PC-3 (cell line): ENCODE data around the gene RPL6. TPM values are rescaled to one million over a fixed set of nuclear protein-coding genes. Genes with fewer than 3 reads are reported as not detected.
A peak's percentile ranks its signal among the peaks of the same experiment; 100 is the strongest.

Experiments
- ATAC-seq: fragments of 200-7000 bp; cut with Tn5 transposase; 2 replicates; pipeline ENCODE4 v1.9.1; 2020; ENCODE audit warnings: mild to moderate bottlenecking, moderate library complexity
- BruUV-seq: library from RNA; stranded (reverse); fragments of 400-500 nt; replicated peaks from 2 replicates; lab custom pipeline; 2021; lab: Mats Ljungman, UMichigan
- CTCF ChIA-PET: fragments of 300-600 bp; sonication (Branson Sonifier 250); formaldehyde crosslinking; loops from one replicate; lab custom pipeline; 2022; ENCODE audit warnings: antibody characterized with exemption; lab: Charles Lee
- POLR2A ChIA-PET: fragments of 300-600 bp; sonication (Branson Sonifier 250); formaldehyde crosslinking; loops from one replicate; lab custom pipeline; 2022; ENCODE audit warnings: antibody characterized with exemption; ENCODE audit not compliant: unreplicated experiment; lab: Charles Lee
- DNase-seq: peaks from one replicate; pipeline ENCODE4 v3.0.0-alpha.2; 2015
- H2AFZ ChIP-seq: fragments of 300-600 bp; sonication (generic); 2 replicates; pipeline ENCODE4 v1.6.0; 2016; ENCODE audit warnings: antibody characterized with exemption, low read length
- H3F3A ChIP-seq: fragments of 300-600 bp; sonication (generic); one replicate; pipeline ENCODE4 v1.6.0; 2017; ENCODE audit warnings: antibody characterized with exemption, low read length, control low read depth, mild to moderate bottlenecking; ENCODE audit not compliant: unreplicated experiment
- H3K27ac ChIP-seq: fragments of 300-600 bp; sonication (generic); 2 replicates; pipeline ENCODE4 v1.5.1; 2016; ENCODE audit warnings: mild to moderate bottlenecking, low read length
- H3K27me3 ChIP-seq: fragments of 300-600 bp; sonication (generic); 2 replicates; pipeline ENCODE4 v1.6.1; 2016; ENCODE audit warnings: low read length, mixed read lengths
- H3K36me3 ChIP-seq: fragments of 300-600 bp; sonication (generic); 2 replicates; pipeline ENCODE4 v1.6.1; 2016; ENCODE audit warnings: low read depth, mixed run types, low read length, mixed read lengths
- H3K4me1 ChIP-seq: fragments of 300-600 bp; sonication (generic); 2 replicates; pipeline ENCODE4 v1.5.1; 2016; ENCODE audit warnings: low read length; ENCODE audit not compliant: insufficient read depth
- H3K4me2 ChIP-seq: fragments of 300-600 bp; sonication (generic); 2 replicates; pipeline ENCODE4 v1.6.0; 2016; ENCODE audit warnings: low read length
- H3K4me3 ChIP-seq: fragments of 300-600 bp; sonication (generic); 2 replicates; pipeline ENCODE4 v1.5.1; 2016; ENCODE audit warnings: mild to moderate bottlenecking, low read length, mixed read lengths
- H3K79me2 ChIP-seq: fragments of 300-600 bp; sonication (generic); 2 replicates; pipeline ENCODE4 v1.6.1; 2017; ENCODE audit warnings: low read length, mixed read lengths
- H3K9ac ChIP-seq: fragments of 300-600 bp; sonication (generic); 2 replicates; pipeline ENCODE4 v1.6.0; 2016; ENCODE audit warnings: mild to moderate bottlenecking, low read length
- H3K9me2 ChIP-seq: fragments of 300-600 bp; sonication (generic); replicated peaks from 2 replicates; pipeline ENCODE4 v1.6.1; 2016; ENCODE audit warnings: mixed run types, low read length, mixed read lengths
- H3K9me3 ChIP-seq: fragments of 300-600 bp; sonication (generic); 2 replicates; pipeline ENCODE4 v1.6.1; 2016; ENCODE audit warnings: low read length, mixed read lengths
- H4K20me1 ChIP-seq: fragments of 300-600 bp; sonication (generic); 2 replicates; pipeline ENCODE4 v1.6.1; 2016; ENCODE audit warnings: low read length, mixed read lengths
- EZH2 ChIP-seq: fragments of 300-600 bp; sonication (generic); IDR thresholded peaks from one replicate; pipeline ENCODE4 v1.6.1; 2017; ENCODE audit warnings: antibody characterized with exemption, mild to moderate bottlenecking, low read length; ENCODE audit not compliant: unreplicated experiment
- EZH2phosphoT487 ChIP-seq: fragments of 300-600 bp; sonication (generic); IDR thresholded peaks from 2 replicates; pipeline ENCODE4 v1.6.1; 2018; ENCODE audit warnings: mild to moderate bottlenecking, antibody characterized with exemption, low read length, borderline replicate concordance
- intact Hi-C: fragments of 100-400 bp; cut with micrococcal nuclease; formaldehyde crosslinking; loops from 2 replicates; pipeline ENCODE4 v1.9.0; 2023
- total RNA-seq: library from RNA; depleted of rRNA; stranded (reverse); fragments of >200 nt; gene quantifications from 2 replicates; pipeline ENCODE4 v1.2.3, GENCODE V29; 2014
- TF ChIP-seq, protein P1 (sequence below): fragments of 300-600 bp; sonication (generic); conservative IDR thresholded peaks from 2 replicates; pipeline ENCODE4 v1.5.1; 2017; ENCODE audit warnings: antibody characterized with exemption, low read depth, mild to moderate bottlenecking, low read length

Gene RPL6
- total RNA-seq, 1 experiment from 2014 or later: 1,509 TPM

DNA sequence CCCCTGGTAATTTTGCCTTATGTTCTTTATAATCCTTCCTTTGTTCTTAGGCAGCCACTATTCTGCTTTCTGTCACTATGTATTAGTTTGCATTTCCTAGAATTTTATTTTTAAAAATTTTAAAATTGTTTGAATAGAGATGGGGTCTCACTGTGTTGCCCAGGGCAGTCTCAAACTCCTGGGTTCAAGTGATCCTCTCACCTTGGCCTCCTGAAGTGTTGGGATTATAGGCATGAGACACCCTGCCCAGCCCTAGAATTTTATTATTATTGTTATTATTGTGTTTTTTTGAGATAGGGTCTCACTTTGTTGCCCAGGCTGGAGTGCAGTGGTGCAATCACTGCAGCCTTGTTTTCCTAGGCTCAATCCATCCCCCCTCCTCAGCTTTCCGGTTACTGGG lies 12.0 kb upstream of the RPL6 start:
- no peak for DNase-seq
- no peak for ATAC-seq
- Histone ChIP-seq H3K36me3 (peaks cover 14% of the 10 kb centered on the region; the same call in 1 of the 2 replicates), H3K9me2 (no peaks in the 10 kb centered on the region), H3K4me2 (peak overlapping the region; percentile 83; the same call in 1 of the 2 replicates), H3K27me3 (no peaks in the 10 kb centered on the region), H3K4me3 (no peak overlapping the region), H3K79me2 (peaks cover 81% of the 10 kb centered on the region), H3K4me1 (peaks cover 15% of the 10 kb centered on the region), H3F3A (no peaks in the 10 kb centered on the region), H2AFZ (no peak overlapping the region), H3K9ac (no peak overlapping the region), H3K9me3 (no peaks in the 10 kb centered on the region), H4K20me1 (peaks cover 43% of the 10 kb centered on the region), H3K27ac (no peak overlapping the region)
- ChIA-PET POLR2A (no interaction called here), CTCF (no interaction called here)
- intact Hi-C loops: no loop called here
- no TSS peak for BruUV-seq
- TF ChIP-seq EZH2phosphoT487 (no peak), EZH2 (no peak)
- TF ChIP-seq, protein P1, sequence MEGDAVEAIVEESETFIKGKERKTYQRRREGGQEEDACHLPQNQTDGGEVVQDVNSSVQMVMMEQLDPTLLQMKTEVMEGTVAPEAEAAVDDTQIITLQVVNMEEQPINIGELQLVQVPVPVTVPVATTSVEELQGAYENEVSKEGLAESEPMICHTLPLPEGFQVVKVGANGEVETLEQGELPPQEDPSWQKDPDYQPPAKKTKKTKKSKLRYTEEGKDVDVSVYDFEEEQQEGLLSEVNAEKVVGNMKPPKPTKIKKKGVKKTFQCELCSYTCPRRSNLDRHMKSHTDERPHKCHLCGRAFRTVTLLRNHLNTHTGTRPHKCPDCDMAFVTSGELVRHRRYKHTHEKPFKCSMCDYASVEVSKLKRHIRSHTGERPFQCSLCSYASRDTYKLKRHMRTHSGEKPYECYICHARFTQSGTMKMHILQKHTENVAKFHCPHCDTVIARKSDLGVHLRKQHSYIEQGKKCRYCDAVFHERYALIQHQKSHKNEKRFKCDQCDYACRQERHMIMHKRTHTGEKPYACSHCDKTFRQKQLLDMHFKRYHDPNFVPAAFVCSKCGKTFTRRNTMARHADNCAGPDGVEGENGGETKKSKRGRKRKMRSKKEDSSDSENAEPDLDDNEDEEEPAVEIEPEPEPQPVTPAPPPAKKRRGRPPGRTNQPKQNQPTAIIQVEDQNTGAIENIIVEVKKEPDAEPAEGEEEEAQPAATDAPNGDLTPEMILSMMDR: no peak

DNA sequence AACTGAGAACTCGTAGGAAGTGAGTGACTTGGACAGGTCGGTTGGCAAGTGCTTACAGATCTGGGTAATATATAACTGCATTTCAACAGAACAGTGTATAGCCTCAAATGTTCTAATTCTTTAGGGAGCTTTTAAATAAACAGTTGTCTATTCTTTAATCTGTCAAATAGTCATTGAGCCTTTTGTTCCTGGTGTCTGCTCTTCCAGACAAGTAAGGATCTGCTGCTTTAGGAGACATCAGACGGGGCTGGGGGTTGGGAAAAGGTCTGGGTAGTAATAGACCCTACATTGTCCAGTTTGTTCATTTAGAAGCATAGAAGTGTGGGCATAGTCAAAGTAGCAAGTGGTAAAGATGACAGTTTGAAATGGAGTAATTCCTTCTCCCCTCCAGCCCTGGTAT lies 11.3 kb upstream of the RPL6 start:
- Histone ChIP-seq H3K9me2 (no peaks in the 10 kb centered on the region), H2AFZ (no peak overlapping the region), H3K9ac (no peak overlapping the region), H3K79me2 (peaks cover 75% of the 10 kb centered on the region), H3K4me3 (peak overlapping the region; percentile 6; the same call in 1 of the 2 replicates), H3K4me2 (peak overlapping the region; percentile 83), H3K4me1 (peaks cover 15% of the 10 kb centered on the region), H4K20me1 (peaks cover 42% of the 10 kb centered on the region), H3K27me3 (no peaks in the 10 kb centered on the region), H3K27ac (no peak overlapping the region), H3K9me3 (no peaks in the 10 kb centered on the region), H3F3A (no peaks in the 10 kb centered on the region), H3K36me3 (peaks cover 14% of the 10 kb centered on the region; the same call in 1 of the 2 replicates)
- intact Hi-C loops: no loop called here
- DNase-seq: no peak
- BruUV-seq: no TSS peak
- POLR2A ChIA-PET: no interaction called here
- CTCF ChIA-PET: no interaction called here
- TF ChIP-seq, protein P1: no peak
- TF ChIP-seq EZH2phosphoT487: no peak
- TF ChIP-seq EZH2: no peak
- ATAC-seq: no peak

DNA sequence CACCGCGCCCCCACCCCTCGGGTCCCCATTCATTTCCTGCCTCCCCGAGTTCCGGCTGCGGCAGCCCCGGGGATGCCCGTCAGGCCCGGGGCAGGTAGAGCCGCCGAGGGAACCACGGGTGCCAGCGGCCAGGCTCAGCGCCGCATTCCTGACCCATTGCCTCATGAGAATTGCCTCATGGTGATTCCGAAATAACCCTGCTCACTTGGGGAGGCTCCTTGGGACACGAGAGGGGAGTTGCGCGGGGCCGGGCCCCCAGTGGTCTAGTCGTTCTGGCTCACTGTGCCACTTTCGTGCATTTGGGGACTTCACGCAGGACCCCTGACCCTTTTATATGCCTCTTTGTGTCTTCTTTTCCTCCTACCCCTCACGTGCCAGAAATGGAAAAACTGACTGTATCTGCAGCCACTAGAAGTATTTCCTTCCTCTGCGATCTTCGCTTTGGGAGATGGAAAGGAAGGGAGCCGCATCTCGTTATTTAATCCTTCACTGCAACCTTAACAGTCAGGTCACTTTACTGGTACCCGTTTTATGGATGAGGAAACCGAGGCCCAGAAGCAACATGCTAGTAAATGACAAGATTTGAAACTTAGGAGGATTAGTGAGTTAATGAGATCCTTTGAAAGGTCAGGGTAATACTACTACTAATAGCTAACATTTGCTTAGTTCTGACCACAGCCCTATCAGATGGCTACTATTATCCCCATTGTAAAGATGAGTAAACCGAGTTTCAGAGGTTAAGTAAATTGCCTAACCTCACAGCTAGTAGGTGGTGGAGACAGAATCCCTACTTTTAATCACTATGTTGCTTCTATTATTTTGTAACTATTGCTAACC lies 10.1 kb upstream of the RPL6 start:
- H3K9ac ChIP-seq: peak overlapping the region; percentile 97
- ChIA-PET CTCF (no interaction called here), POLR2A (interaction anchor here (0.7 kb wide), 1 partner anchor 535 kb away, joined by 3 read pairs; no protein-coding TSS in a partner anchor)
- peak; percentile 79 for DNase-seq
- H3K4me2 ChIP-seq: peak overlapping the region; percentile 83
- peak overlapping the region; percentile 100 for H3K4me3 ChIP-seq
- no peaks in the 10 kb centered on the region for H3K27me3 ChIP-seq
- H3K4me1 ChIP-seq: peaks cover 15% of the 10 kb centered on the region
- no peaks in the 10 kb centered on the region for H3F3A ChIP-seq
- H4K20me1 ChIP-seq: peaks cover 33% of the 10 kb centered on the region
- H3K9me2 ChIP-seq: no peaks in the 10 kb centered on the region
- H3K9me3 ChIP-seq: no peaks in the 10 kb centered on the region
- peaks cover 11% of the 10 kb centered on the region; the same call in 1 of the 2 replicates for H3K36me3 ChIP-seq
- peaks cover 62% of the 10 kb centered on the region for H3K79me2 ChIP-seq
- H3K27ac ChIP-seq: peak overlapping the region; percentile 51
- intact Hi-C loops: no loop called here
- peak overlapping the region; percentile 99 for H2AFZ ChIP-seq
- TSS peak; percentile 49 for BruUV-seq
- no peak for TF ChIP-seq EZH2
- TF ChIP-seq EZH2phosphoT487: no peak
- TF ChIP-seq, protein P1: no peak; the same call in 1 of the 2 replicates
- peak; percentile 68 for ATAC-seq
